GM19324 (cell line): ENCODE measurements around the gene UGT2B15.

Experiments
- ATAC-seq: cut with Tn5 transposase; IDR thresholded peaks from one replicate; pipeline ENCODE4 v1.9.1; 2021; ENCODE audit warnings: mild to moderate bottlenecking, moderate library complexity; ENCODE audit not compliant: unreplicated experiment, low FRiP score

UGT2B15 gene

DNA sequence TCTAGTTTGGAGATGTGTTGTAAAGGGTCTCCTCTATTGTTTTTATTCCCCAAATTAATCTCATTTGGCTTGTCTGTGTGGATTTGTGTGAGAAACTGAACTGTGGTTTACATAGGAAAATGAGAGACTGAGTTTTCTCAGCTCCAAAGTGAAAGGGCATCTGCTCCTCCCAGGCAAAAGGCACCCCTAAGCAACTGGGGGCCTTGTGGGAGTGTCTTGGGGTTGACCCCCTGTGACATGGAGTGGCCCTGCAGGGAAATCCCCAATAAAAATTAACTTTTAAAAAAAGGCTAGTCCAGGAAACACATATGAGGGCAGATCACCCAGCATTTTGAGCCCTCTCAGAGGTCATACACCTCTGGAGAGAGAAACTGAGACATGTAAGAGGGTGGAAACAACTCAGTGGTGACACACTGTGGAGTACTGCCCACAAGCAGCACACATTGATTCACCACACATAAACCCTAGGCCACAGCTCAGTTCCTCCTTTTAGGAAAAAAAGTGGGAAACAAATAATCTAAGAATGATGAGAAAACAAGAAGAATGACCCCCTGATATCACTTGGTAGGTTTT is 13.3 kb downstream of the UGT2B15 start:
- ATAC-seq, result peak; percentile 90

- peak; percentile 60 for ATAC-seq
Observed at GRCh38 chr4:68656445-68656973, 13.9 kb downstream of the UGT2B15 start.

DNA sequence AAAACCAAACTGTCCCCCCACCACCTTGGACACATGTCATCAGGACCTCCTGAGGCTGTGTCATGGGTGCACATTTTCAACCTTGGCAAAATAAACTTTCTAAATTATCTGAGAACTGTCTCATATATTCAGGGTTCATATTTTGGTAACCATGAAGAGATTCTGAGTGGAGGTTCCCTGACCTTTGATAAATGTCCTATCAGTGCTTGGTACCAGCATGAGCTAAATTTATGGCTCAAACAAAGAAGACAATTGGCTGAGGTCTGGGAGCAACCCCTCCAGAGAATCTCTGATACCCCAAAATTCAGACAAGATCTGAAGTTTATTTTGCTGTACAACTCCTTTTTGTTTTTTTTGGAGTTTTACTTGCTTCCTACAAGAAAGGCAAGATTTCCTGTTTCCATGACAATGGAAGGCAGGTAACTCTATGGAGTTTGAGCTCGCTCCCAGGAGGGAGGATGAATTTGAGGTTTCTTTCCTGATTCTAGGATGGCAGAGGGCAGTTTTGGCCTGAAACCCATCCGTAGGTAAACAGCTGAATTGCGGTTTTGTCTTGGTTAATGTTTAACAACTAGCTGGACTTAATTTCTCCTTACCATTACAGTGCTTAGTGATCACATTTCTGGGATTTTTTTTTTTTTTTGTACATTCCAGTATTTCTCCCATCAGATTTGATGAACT is 14.5 kb downstream of the UGT2B15 start:
- ATAC-seq, result peak; percentile 27

DNA sequence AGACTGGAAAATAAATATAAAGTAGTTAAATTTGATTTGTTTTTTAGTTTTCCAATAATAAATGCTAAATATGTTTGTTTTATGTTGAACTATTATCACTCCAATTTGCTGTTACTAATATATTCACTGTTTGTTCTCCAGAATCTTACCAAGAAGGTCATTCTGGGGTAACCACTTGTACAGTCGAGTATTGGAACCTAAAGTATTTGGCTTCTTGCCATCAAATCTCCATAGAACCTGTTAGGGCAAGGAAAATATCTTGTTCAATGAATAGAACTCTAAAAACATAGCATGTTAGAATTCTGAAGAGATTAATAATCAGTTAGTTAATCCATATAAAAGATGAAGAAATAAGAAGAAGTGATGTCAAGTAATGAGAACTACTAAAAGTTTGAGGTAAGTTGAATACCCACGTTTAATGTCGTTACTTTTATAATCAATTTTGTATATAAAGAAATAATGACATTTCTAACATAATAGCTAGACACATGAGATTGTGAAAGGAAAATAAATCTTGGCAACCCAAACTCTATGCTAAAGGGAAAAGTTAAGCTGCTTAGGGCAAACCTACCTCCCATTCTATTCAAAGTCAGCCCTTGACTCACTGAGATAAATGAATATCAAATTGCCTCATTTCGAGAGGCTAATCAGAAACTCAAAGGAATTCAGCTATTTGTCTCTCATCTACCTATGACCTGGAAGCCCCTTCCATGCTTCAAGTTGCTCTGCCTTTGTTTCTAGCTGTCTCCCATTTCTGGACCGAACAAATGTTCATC is 15.3 kb downstream of the UGT2B15 start:
- ATAC-seq, result no peak

DNA sequence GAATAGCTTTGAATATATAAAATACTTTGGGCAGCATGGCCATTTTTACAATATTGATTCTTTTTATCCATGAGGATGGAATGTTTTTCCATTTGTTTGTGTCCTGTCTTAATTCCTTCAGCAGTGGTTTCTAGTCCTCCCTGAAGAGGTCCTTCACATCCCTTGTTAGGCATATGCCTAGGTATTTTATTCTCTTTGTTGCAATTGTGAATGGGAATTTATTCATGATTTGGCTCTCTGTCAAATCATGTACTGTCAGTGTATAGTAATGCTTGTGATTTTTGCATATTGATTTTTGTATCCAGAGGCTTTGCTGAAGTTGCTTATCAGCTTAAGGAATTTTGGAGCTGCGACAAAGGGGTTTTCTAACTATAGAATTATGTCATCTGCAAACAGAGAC is 18.5 kb downstream of the UGT2B15 start:
- no peak for ATAC-seq

GRCh38 chr4:68630371-68630770 is 40.1 kb downstream of the UGT2B15 start:
- no peak for ATAC-seq

- ATAC-seq, result peak; percentile 67
Observed at GRCh38 chr4:68622731-68623130, 47.7 kb downstream of the UGT2B15 start.

- no peak for ATAC-seq
Observed at GRCh38 chr4:68617003-68617698, 53.3 kb downstream of the UGT2B15 start.

- ATAC-seq, result no peak
Observed at GRCh38 chr4:68615699-68616422, 54.6 kb downstream of the UGT2B15 start.

DNA sequence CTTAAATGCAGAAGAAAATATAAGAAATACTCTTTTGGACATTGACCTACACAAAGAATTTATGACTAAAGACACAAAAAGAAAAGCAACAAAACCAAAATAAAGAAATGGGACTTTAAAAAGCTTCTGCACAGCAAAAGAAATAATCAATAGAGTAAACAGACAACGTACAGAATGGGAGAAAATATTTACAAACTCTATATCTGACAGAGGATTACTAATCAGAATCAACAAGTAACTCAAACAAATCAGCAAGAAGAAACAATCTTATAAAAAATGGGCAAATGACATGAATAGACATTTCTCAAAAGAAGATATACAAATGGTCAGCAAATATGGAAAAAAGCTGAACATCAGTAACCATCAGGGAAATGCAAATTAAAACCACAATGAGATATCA is 56.7 kb downstream of the UGT2B15 start:
- ATAC-seq, result no peak

DNA sequence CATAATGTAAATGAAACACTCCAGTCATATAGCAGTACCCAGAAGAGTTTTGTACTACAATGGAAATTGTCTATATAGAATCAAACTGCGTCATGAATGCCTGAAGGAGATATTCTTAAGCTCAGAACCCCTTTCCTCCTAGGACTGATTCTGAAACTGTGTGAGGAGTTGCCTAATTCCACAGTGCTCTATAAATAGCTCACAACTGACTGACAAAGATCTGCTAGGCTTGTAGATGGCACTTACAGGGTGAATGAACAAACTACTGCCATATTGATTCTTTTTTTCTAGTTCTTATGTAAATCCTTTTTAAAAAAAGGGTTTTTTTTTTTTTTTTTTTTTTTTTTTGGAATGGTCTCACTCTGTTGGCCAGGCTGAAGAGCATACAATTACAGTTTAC is 64.2 kb downstream of the UGT2B15 start:
- ATAC-seq, result no peak

DNA sequence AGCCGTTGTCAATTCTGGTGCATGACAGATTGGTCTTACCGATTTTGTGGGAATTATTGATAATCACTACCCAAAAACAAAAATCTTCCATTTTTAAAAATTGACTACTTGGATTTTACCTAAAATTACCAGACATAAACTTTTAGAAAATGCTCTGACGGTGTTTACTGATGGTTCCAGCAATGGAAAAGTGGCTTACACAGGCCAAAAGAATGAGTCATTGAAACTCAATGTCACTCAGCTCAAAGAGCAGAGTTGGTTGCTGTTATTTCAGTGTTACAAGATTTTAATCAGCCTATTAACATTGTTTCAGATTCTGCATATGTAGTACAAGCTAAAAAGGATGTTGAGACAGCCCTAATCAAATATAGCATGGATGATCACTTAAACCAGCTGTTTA is 71.3 kb downstream of the UGT2B15 start:
- no peak for ATAC-seq

DNA sequence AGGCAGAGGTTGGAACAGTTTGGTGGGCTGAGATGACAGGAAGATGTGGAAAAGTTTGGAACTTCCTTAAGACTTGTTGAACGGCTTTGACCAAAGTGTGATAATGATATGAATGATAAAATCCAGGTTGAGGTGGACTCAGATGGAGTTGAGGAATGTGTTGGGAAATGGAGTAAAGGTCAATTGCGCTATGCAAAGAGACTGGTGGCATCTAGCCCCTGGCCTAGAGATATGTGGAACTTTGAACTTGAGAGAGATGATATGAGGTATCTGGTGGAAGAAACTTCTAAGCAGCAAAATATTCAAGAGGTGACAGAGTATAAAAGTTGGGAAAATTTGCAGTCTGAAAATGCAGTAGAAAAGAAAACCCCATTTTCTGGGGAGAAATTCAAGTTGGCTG is 73.0 kb downstream of the UGT2B15 start:
- no peak for ATAC-seq
